ENCODE data around the gene CHEK2. TPM values are rescaled to one million over a fixed set of nuclear protein-coding genes. Genes with fewer than 3 reads are reported as not detected.
"Not testable (repeated sequence)": the region's sequence is repeated elsewhere in the genome, so short reads cannot be mapped to it uniquely, and the experiment has no call there.

Gene CHEK2
- total RNA-seq, 6 donors from 2014 or later, result 5.6 to 14.7 (median 9.7) TPM

GRCh38 chr22:28771195-28771791 lies 29.7 kb upstream of the CHEK2 start:
- Histone ChIP-seq H3K4me1 (peaks cover 18 to 31% (median 25%) of the 10 kb centered on the region in 4 donors), H3K4me3 (no peak overlapping the region), H3K36me3 (peaks cover 0 to 17% (median 2%) of the 10 kb centered on the region in 4 donors), H3K27ac (no peak overlapping the region), H3K27me3 (no peaks in the 10 kb centered on the region), H3K9me3 (no peaks in the 10 kb centered on the region)
- TF ChIP-seq EP300 (IDR thresholded peaks at IDR 0.05), result no peak
- TF ChIP-seq POLR2AphosphoS5 (IDR thresholded peaks at IDR 0.05), result no peak
- no peak for TF ChIP-seq POLR2A (IDR thresholded peaks at IDR 0.05)
- TF ChIP-seq, protein P1, sequence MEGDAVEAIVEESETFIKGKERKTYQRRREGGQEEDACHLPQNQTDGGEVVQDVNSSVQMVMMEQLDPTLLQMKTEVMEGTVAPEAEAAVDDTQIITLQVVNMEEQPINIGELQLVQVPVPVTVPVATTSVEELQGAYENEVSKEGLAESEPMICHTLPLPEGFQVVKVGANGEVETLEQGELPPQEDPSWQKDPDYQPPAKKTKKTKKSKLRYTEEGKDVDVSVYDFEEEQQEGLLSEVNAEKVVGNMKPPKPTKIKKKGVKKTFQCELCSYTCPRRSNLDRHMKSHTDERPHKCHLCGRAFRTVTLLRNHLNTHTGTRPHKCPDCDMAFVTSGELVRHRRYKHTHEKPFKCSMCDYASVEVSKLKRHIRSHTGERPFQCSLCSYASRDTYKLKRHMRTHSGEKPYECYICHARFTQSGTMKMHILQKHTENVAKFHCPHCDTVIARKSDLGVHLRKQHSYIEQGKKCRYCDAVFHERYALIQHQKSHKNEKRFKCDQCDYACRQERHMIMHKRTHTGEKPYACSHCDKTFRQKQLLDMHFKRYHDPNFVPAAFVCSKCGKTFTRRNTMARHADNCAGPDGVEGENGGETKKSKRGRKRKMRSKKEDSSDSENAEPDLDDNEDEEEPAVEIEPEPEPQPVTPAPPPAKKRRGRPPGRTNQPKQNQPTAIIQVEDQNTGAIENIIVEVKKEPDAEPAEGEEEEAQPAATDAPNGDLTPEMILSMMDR (IDR thresholded peaks at IDR 0.05), result no peak
- 73 to 80% methylated on average over 5 of the region's 5 CpGs for WGBS, 2 donors
- no peak for DNase-seq
- ATAC-seq (ENCODE audit: low FRiP score in 2 of 2), result no peak

GRCh38 chr22:28769394-28770085 lies 27.9 kb upstream of the CHEK2 start:
- no peak for DNase-seq
- no peaks in the 10 kb centered on the region for H3K27me3 ChIP-seq
- 87 to 91% methylated on average over 14 of the region's 14 CpGs for WGBS, 2 donors
- TF ChIP-seq POLR2A (IDR thresholded peaks at IDR 0.05), result no peak
- H3K27ac ChIP-seq, result no peak overlapping the region
- H3K4me3 ChIP-seq, result no peak overlapping the region
- H3K9me3 ChIP-seq, result no peaks in the 10 kb centered on the region
- peaks cover 0 to 2% (median 0%) of the 10 kb centered on the region in 4 donors for H3K36me3 ChIP-seq
- no peak for ATAC-seq (ENCODE audit: low FRiP score in 2 of 2)
- H3K4me1 ChIP-seq, result peaks cover 8 to 15% (median 10%) of the 10 kb centered on the region in 4 donors

GRCh38 chr22:28768701-28769393 lies 27.2 kb upstream of the CHEK2 start:
- no peak for DNase-seq
- 86 to 90% methylated on average over 6 of the region's 6 CpGs for WGBS, 2 donors
- H3K27ac ChIP-seq, result no peak overlapping the region
- H3K4me3 ChIP-seq, result no peak overlapping the region
- H3K36me3 ChIP-seq, result no peaks in the 10 kb centered on the region
- H3K27me3 ChIP-seq, result no peaks in the 10 kb centered on the region
- TF ChIP-seq POLR2A (IDR thresholded peaks at IDR 0.05) (no peak), EP300 (IDR thresholded peaks at IDR 0.05) (no peak)
- TF ChIP-seq, protein P1 (IDR thresholded peaks at IDR 0.05), result no peak
- peaks cover under 1 to 8% (median 3%) of the 10 kb centered on the region in 4 donors for H3K4me1 ChIP-seq
- no peak for ATAC-seq (ENCODE audit: low FRiP score in 2 of 2)
- no peaks in the 10 kb centered on the region for H3K9me3 ChIP-seq

DNA sequence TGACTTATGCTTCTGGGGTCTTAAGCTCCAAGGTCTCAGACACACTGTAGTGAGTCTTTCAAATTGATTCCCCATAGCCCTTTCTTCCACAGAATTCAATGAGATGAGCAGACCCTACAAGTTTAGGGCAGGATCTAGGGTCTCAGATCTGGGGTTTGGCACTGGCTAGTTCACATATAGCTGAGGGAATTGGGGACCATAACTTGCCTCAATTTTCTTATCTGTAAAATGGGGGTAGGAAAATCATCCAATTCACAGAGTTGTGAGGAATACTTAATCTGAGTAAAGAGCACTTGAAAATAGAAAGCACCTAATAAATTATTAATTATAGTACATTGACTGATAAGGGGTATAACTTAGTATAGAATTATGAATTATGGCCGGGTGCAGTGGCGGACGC lies 25.0 kb upstream of the CHEK2 start:
- no peaks in the 10 kb centered on the region for H3K27me3 ChIP-seq
- no peaks in the 10 kb centered on the region for H3K4me1 ChIP-seq
- no peaks in the 10 kb centered on the region for H3K36me3 ChIP-seq
- no peak for ATAC-seq (ENCODE audit: low FRiP score in 2 of 2)
- no peak overlapping the region for H3K4me3 ChIP-seq
- H3K9me3 ChIP-seq, result no peaks in the 10 kb centered on the region
- WGBS, 2 donors, result 86 to 93% methylated on average over 3 of the region's 3 CpGs
- H3K27ac ChIP-seq, result no peak overlapping the region
- no peak for TF ChIP-seq EP300 (IDR thresholded peaks at IDR 0.05)
- no peak for TF ChIP-seq POLR2A (IDR thresholded peaks at IDR 0.05)
- no peak for TF ChIP-seq POLR2AphosphoS5 (IDR thresholded peaks at IDR 0.05)
- TF ChIP-seq, protein P1 (IDR thresholded peaks at IDR 0.05), result no peak
- no peak for DNase-seq

GRCh38 chr22:28762000-28762399 lies 20.4 kb upstream of the CHEK2 start:
- not testable (repeated sequence) for DNase-seq; H3K27me3 ChIP-seq; H3K27ac ChIP-seq; ATAC-seq (ENCODE audit: low FRiP score in 2 of 2); H3K4me3 ChIP-seq; H3K36me3 ChIP-seq; H3K9me3 ChIP-seq
- WGBS, 2 donors, result 89 to 90% methylated on average over 4 of the region's 4 CpGs
- peaks cover 0 to 11% (median 10%) of the 10 kb centered on the region in 4 donors for H3K4me1 ChIP-seq
